Vagina (tissue), 2 donors: ENCODE measurements around the gene PTPA. TPM values are rescaled to one million over a fixed set of nuclear protein-coding genes. Genes with fewer than 3 reads are reported as not detected.
A peak's percentile ranks its signal among the peaks of the same experiment; 100 is the strongest.

Experiments used
- DNase-seq, 2 donors: peaks; one replicate each; pipeline ENCODE4 v3.0.0-alpha.2; 2017; ENCODE audit errors: extremely low spot score in 2 of 2
- H3K27ac ChIP-seq: fragments of 200-600 bp; sonication (generic); one replicate; pipeline ENCODE4 v1.5.1; 2019
- H3K27me3 ChIP-seq: fragments of 200-600 bp; sonication (generic); one replicate; pipeline ENCODE4 v1.5.1; 2019
- H3K36me3 ChIP-seq, 2 donors: fragments of 200-600 bp; sonication (generic); one replicate each; pipeline ENCODE4 v1.5.1; 2017 to 2019
- H3K4me1 ChIP-seq: fragments of 200-600 bp; sonication (generic); one replicate; pipeline ENCODE4 v1.5.1; 2019
- H3K4me3 ChIP-seq, 2 donors: fragments of 200-600 bp; sonication (generic); 1 replicate in 1 of 2; 2 replicates in 1 of 2; pipeline ENCODE4 v1.5.1; 2016 to 2019
- H3K9me3 ChIP-seq: fragments of 200-600 bp; sonication (generic); one replicate; pipeline ENCODE4 v1.5.1; 2019
- POLR2A ChIP-seq, 2 donors: fragments of 450-650 bp; IDR thresholded peaks; one replicate each; pipeline ENCODE4 v1.6.1; 2017; ENCODE audit warnings: antibody characterized with exemption in 2 of 2, mild to moderate bottlenecking in 2 of 2, moderate library complexity in 2 of 2
- POLR2AphosphoS5 ChIP-seq, 2 donors: sonication (generic); formaldehyde crosslinking; IDR thresholded peaks; one replicate each; pipeline ENCODE4 v1.9.0; 2017; ENCODE audit warnings: antibody characterized with exemption in 2 of 2, mild to moderate bottlenecking in 2 of 2, low read depth in 1 of 2; ENCODE audit not compliant: insufficient read depth in 1 of 2
- intact Hi-C: fragments of 100-400 bp; cut with DNase I; formaldehyde crosslinking; loops from one replicate; pipeline ENCODE4 v1.15.1; 2023
- total RNA-seq: library from RNA; depleted of rRNA; stranded (reverse); fragments of >200 nt; gene quantifications from one replicate; pipeline ENCODE4 v1.2.3, GENCODE V29; 2016
- TF ChIP-seq, protein P1 (sequence below), 3 experiments: fragments of 450-650 bp in 2 of 3; fragments of 200-600 bp in 1 of 3; sonication (generic) in 1 of 3; IDR thresholded peaks; one replicate each; pipeline ENCODE4 v1.5.1; 2017 to 2019; ENCODE audit warnings: antibody characterized with exemption in 3 of 3, mild to moderate bottlenecking in 2 of 3, moderate library complexity in 2 of 3

The PTPA gene
- total RNA-seq, 1 donor from 2014 or later = 46.2 TPM

DNA sequence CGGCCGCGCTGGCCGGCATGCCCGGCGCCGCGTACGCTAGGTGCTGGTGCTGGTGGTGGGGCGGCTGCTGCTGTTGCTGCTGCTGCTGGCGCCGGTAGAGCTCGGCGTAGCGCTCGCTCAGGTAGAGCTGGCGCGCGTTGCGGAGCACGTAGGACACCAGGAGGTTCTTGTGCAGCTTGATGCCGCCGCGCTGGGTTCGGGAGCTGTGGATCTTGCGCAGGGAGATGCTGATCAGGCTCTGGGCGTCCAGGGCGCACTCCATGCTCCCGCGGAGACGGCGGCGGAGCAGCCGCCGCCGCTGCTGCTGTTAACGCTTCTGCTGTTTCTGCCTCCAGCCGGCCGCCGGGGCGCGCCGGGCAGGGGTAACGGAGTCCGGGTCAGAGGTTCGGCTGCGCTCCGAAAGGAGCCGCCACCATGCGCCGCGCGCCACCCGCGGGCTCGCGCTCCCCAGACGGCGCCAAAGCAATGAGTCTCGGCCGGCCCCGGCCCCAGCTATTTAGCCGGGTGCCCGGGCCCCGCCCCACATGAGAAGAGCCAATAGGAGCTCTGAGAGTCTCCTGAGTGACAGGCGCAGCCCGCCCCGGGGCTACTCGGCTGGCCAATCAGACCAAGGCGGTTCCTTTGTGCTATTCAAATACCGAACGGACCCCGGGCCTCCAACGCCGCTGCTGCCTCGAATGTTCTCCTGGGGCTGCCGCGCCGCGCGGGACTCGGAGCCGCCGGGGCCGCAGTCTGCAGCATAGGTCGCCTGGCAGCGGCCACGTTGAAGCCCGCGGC, 66.8 kb downstream of the PTPA start, which contains the start of gene IER5L:
TSS of gene IER5L (minus strand) at position 471 of the 777 bp plus-strand sequence. CDS start at position 262, 209 bp downstream.
- Histone ChIP-seq H3K9me3 (no peaks in the 10 kb centered on the region), H3K27ac (peak within 1 kb of the TSS; percentile 99), H3K36me3 (no peaks in the 10 kb centered on the region), H3K27me3 (no peaks in the 10 kb centered on the region), H3K4me1 (peaks cover 29% of the 10 kb centered on the region), H3K4me3 (peak within 1 kb of the TSS; percentile 77 to 99)
- peak; percentile 90 to 99 for TF ChIP-seq POLR2AphosphoS5 (IDR thresholded peaks at IDR 0.05; ENCODE audit: insufficient read depth in 1 of 2, low read depth in 1 of 2)
- TF ChIP-seq, protein P1, sequence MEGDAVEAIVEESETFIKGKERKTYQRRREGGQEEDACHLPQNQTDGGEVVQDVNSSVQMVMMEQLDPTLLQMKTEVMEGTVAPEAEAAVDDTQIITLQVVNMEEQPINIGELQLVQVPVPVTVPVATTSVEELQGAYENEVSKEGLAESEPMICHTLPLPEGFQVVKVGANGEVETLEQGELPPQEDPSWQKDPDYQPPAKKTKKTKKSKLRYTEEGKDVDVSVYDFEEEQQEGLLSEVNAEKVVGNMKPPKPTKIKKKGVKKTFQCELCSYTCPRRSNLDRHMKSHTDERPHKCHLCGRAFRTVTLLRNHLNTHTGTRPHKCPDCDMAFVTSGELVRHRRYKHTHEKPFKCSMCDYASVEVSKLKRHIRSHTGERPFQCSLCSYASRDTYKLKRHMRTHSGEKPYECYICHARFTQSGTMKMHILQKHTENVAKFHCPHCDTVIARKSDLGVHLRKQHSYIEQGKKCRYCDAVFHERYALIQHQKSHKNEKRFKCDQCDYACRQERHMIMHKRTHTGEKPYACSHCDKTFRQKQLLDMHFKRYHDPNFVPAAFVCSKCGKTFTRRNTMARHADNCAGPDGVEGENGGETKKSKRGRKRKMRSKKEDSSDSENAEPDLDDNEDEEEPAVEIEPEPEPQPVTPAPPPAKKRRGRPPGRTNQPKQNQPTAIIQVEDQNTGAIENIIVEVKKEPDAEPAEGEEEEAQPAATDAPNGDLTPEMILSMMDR (IDR thresholded peaks at IDR 0.05) = no peak
- peak in 1 of 2 donors; percentile 97 for TF ChIP-seq POLR2A (IDR thresholded peaks at IDR 0.05)
- peak in 1 of 2 donors; percentile 97 for DNase-seq
- intact Hi-C loops = loop anchor here (2.0 to 10.0 kb wide), 4 partner anchors 39 to 304 kb away; no protein-coding TSS in a partner anchor

DNA sequence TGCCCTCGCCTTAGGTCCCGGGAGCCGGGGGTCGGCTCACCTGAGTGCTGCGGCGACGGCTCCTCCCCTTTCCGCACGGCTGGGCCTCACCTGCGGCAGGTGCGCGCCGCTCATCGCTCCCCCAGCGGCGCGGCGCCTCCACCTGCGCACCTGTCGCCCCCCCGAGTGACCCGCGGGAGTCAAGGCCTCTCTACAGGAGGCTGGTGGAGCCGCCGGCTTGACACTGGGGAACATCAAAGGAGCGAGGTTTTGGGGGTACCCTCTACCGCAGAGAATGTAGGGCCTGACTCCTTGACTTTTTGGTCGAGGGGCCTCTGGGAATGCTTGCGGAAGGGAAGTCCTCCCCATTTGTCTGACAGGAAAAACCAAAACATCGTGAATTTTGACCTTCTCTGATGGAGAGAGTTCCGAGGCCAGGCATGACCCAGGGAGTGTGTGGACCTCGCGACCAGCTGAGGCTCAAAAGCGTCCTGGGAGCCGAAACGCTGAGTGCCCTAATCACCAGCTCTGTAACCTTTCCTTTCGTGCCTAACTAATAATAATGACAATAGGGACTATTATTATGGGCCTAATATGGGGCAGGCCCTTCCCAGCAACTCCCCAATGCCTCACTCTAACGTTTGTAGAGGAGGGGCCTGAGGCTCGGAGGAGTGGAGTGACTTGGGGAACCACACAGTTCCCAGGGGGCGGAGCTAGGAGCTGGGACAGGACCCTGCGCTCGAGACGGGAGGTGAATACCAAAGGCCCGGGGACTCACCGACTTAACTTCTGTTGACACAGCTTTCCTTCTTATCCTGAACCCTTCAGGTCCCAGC, 67.6 kb downstream of the PTPA start:
- Histone ChIP-seq H3K4me1 (peaks cover 25% of the 10 kb centered on the region), H3K27me3 (no peaks in the 10 kb centered on the region), H3K9me3 (no peaks in the 10 kb centered on the region), H3K36me3 (no peaks in the 10 kb centered on the region), H3K4me3 (peak overlapping the region; percentile 45 to 77), H3K27ac (peak overlapping the region; percentile 57)
- no peak for TF ChIP-seq POLR2A (IDR thresholded peaks at IDR 0.05)
- no peak for TF ChIP-seq POLR2AphosphoS5 (IDR thresholded peaks at IDR 0.05; ENCODE audit: insufficient read depth in 1 of 2, low read depth in 1 of 2)
- TF ChIP-seq, protein P1 (IDR thresholded peaks at IDR 0.05) = no peak
- intact Hi-C loops = loop anchor here (5.0 to 10.0 kb wide), 3 partner anchors 76 to 304 kb away; no protein-coding TSS in a partner anchor
- no peak for DNase-seq

DNA sequence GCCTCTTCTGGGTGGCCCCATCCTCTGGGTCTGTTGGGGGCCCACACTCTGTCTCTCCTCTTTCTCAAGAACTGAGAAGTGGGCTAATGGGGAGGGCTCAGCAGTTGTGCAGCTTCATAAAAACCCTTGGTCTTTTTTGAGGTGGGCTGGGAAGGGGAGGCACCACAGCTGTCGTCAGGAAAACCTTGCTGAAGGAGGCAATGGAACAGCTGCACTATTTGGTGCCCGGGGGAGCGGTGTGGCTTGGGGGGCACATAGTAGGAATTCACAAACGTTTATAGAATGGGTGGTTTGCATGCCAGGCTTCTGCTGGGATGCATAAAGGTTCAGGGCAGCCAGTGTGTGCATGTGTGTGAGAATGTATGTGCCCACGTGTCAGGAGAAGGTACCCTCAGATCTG, 70.0 kb downstream of the PTPA start:
- Histone ChIP-seq H3K4me1 (peaks cover 20% of the 10 kb centered on the region), H3K4me3 (no peak overlapping the region), H3K36me3 (no peaks in the 10 kb centered on the region), H3K27ac (no peak overlapping the region), H3K9me3 (no peaks in the 10 kb centered on the region), H3K27me3 (no peaks in the 10 kb centered on the region)
- DNase-seq = no peak
- TF ChIP-seq, protein P1 (IDR thresholded peaks at IDR 0.05) = no peak
- TF ChIP-seq POLR2A (IDR thresholded peaks at IDR 0.05) = no peak
- no peak for TF ChIP-seq POLR2AphosphoS5 (IDR thresholded peaks at IDR 0.05; ENCODE audit: insufficient read depth in 1 of 2, low read depth in 1 of 2)
- intact Hi-C loops = no loop called here

DNA sequence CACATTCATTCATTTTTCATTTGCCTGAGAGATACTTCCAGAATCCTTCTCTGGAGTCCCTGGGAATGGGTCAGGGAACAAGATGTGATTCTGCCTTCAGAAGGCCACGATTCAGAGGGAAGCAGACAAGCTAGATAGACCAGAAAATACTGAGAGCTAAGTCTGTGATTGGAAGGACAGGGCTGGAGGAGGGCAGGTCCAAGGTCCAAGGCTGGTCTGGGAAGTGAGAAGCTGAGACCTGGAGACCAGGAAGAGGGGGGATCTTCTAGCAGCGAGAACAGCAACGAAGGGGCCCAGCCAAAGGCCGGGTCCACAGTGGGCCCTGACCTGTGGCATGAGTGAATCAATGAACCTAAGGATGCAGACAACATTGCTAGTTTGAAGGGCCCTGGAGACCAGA, 70.9 kb downstream of the PTPA start:
- TF ChIP-seq POLR2A (IDR thresholded peaks at IDR 0.05) (no peak), POLR2AphosphoS5 (IDR thresholded peaks at IDR 0.05; ENCODE audit: insufficient read depth in 1 of 2, low read depth in 1 of 2) (no peak)
- TF ChIP-seq, protein P1 (IDR thresholded peaks at IDR 0.05) = no peak
- Histone ChIP-seq H3K27ac (no peak overlapping the region), H3K4me1 (peaks cover 20% of the 10 kb centered on the region), H3K27me3 (no peaks in the 10 kb centered on the region), H3K36me3 (no peaks in the 10 kb centered on the region), H3K9me3 (no peaks in the 10 kb centered on the region), H3K4me3 (no peak overlapping the region)
- DNase-seq = no peak
- intact Hi-C loops = no loop called here
